ENCODE measurements around the gene ANXA2.

ANXA2 gene

DNA sequence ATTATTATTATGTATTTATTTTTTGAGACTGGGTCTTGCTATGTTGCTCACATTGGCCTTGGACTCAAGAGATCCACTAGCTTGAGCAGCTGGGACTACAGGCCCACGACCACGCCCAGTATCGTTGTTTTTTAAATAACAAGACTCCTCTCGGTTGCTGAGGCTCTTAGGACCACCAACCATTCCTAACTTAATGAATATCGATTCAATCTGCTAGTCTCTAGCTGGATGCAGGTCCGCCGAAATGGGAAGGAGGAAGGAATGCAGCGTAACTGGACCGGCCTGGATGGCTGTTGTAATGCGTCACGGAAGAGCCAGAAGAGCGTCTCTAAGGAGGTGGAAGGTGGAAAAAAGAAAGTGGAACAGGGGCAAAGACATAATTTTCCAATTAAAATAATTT is 1.7 kb downstream of the ANXA2 start:
- peak overlapping the region; percentile 99 for H3K27ac ChIP-seq
- TF ChIP-seq, protein P1, sequence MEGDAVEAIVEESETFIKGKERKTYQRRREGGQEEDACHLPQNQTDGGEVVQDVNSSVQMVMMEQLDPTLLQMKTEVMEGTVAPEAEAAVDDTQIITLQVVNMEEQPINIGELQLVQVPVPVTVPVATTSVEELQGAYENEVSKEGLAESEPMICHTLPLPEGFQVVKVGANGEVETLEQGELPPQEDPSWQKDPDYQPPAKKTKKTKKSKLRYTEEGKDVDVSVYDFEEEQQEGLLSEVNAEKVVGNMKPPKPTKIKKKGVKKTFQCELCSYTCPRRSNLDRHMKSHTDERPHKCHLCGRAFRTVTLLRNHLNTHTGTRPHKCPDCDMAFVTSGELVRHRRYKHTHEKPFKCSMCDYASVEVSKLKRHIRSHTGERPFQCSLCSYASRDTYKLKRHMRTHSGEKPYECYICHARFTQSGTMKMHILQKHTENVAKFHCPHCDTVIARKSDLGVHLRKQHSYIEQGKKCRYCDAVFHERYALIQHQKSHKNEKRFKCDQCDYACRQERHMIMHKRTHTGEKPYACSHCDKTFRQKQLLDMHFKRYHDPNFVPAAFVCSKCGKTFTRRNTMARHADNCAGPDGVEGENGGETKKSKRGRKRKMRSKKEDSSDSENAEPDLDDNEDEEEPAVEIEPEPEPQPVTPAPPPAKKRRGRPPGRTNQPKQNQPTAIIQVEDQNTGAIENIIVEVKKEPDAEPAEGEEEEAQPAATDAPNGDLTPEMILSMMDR (conservative IDR thresholded peaks at IDR 0.05; ENCODE audit: low read depth) = no peak
- CTCF ChIA-PET = interaction anchor here (0.7 kb wide), 2 partner anchors 76 to 303 kb away, joined by 3 to 4 read pairs; no protein-coding TSS in a partner anchor
- POLR2A ChIA-PET (ENCODE audit: low non-redundant PET) = interaction anchor here (0.7 kb wide), 1 partner anchor 18 kb away, joined by 4 read pairs; no protein-coding TSS in a partner anchor
- DNase-seq (ENCODE audit: low spot score) = no peak

DNA sequence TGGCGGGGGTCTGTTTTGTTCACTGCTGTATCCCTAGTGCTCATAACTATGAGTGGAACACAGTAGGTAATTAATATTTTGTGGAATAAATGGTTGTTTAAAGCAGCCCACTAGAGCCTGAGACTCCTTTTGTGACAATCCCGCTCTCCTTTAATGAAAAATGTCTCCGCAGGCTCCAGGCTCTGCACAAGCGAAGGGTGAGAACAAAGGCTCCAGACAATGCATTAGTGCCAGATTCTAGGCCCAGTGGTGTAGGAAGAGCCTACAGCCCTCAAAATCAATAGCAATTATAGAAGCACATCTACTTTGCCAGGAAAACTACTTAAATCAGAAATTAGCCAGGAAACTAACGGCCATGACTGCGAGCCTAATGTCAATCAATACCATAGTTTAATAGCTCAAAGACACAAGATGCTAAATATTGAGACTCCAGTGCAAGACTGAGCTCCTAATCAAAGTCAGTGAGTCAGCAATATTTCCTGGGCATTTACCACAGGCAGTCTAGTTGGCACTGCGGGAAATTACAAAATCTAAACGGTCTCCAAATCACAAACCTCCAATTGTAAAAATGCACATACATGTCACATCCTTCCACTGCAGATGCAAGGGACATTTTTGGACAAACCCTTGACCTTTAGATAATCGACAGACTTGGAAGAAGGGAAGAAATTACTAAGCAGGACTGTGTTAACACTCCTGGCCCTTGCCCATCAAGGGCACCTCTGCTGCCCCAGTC is 2.3 kb downstream of the ANXA2 start:
- H3K27ac ChIP-seq = peak overlapping the region; percentile 99
- CTCF ChIA-PET = interaction anchor here (0.6 to 1.1 kb wide), 4 partner anchors 48 to 1380 kb away, joined by 3 to 4 read pairs (median 4); no protein-coding TSS in a partner anchor
- no peak for DNase-seq (ENCODE audit: low spot score)
- TF ChIP-seq, protein P1 (conservative IDR thresholded peaks at IDR 0.05; ENCODE audit: low read depth) = no peak
- POLR2A ChIA-PET (ENCODE audit: low non-redundant PET) = interaction anchor here (0.7 kb wide), 1 partner anchor 18 kb away, joined by 4 read pairs; no protein-coding TSS in a partner anchor

GRCh38 chr15:60394689-60395097 is 3.1 kb downstream of the ANXA2 start:
- CTCF ChIA-PET = interaction anchor here (1.1 to 1.6 kb wide), 2 partner anchors 49 to 50 kb away, joined by 4 to 6 read pairs; no protein-coding TSS in a partner anchor
- POLR2A ChIA-PET (ENCODE audit: low non-redundant PET) = interaction anchor here (0.6 kb wide), 2 partner anchors 40 to 338 kb away, joined by 3 to 4 read pairs; no protein-coding TSS in a partner anchor
- TF ChIP-seq, protein P1 (conservative IDR thresholded peaks at IDR 0.05; ENCODE audit: low read depth) = no peak
- DNase-seq (ENCODE audit: low spot score) = peak; percentile 34
- peak overlapping the region; percentile 99 for H3K27ac ChIP-seq

GRCh38 chr15:60392986-60393790 is 4.6 kb downstream of the ANXA2 start:
- DNase-seq (ENCODE audit: low spot score) = peak; percentile 93
- CTCF ChIA-PET = interaction anchor here (0.7 to 1.6 kb wide), 2 partner anchors 51 to 52 kb away, joined by 6 to 7 read pairs; no protein-coding TSS in a partner anchor

DNA sequence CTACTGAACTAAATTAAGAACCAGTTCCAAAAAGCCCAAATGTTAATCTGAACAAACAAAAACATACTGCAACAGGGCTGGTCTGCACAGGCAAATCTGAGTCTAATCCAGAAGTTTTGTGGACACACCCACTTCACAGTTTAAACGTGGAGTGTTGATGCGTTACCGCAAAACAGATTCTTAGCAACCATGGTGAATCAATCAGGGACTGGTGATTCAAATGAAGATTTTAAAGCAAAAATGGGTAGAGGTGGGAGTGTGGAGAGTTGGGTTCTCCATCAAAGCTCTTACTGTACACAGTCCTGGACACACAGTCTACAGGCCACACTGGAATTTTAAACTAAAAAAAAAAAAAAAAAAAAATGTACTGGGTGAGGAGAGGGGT is 5.2 kb downstream of the ANXA2 start:
- ChIA-PET POLR2A (ENCODE audit: low non-redundant PET) (no interaction called here), CTCF (no interaction called here)
- DNase-seq (ENCODE audit: low spot score) = peak; percentile 70
- peak overlapping the region; percentile 99 for H3K27ac ChIP-seq
- TF ChIP-seq, protein P1 (conservative IDR thresholded peaks at IDR 0.05; ENCODE audit: low read depth) = no peak

More at GRCh38 chr15:60392986-60393790, 4.6 kb downstream of the ANXA2 start:
- POLR2A ChIA-PET (ENCODE audit: low non-redundant PET) = no interaction called here
- TF ChIP-seq, protein P1 (conservative IDR thresholded peaks at IDR 0.05; ENCODE audit: low read depth) = no peak
- H3K27ac ChIP-seq = peak overlapping the region; percentile 99

GRCh38 chr15:60391722-60392315 is 6.0 kb downstream of the ANXA2 start:
- H3K27ac ChIP-seq = peak overlapping the region; percentile 81
- DNase-seq (ENCODE audit: low spot score) = no peak
- ChIA-PET CTCF (interaction anchor here (0.5 to 0.6 kb wide), 2 partner anchors 15 to 17 kb away, joined by 3 to 4 read pairs; no protein-coding TSS in a partner anchor), POLR2A (ENCODE audit: low non-redundant PET) (no interaction called here)
- TF ChIP-seq, protein P1 (conservative IDR thresholded peaks at IDR 0.05; ENCODE audit: low read depth) = no peak
